K562 (cell line): Measurements from ENCODE around the gene APOM. TPM values are rescaled to one million over a fixed set of nuclear protein-coding genes. Genes with fewer than 3 reads are reported as not detected.
A peak's percentile ranks its signal among the peaks of the same experiment; 100 is the strongest.

ENCODE experiments used
- DIDO1 ChIP-seq: fragments of 450-650 bp; IDR thresholded peaks from 2 replicates; pipeline ENCODE4 v1.6.1; 2016; ENCODE audit warnings: low read depth, missing biosample characterization, missing genetic modification characterization
- EHMT2 ChIP-seq: fragments of 450-650 bp; IDR thresholded peaks from 2 replicates; pipeline ENCODE4 v1.6.1; 2018; ENCODE audit warnings: antibody characterized with exemption
- ELF4 ChIP-seq: fragments of 450-650 bp; formaldehyde crosslinking; IDR thresholded peaks from 2 replicates; pipeline ENCODE4 v1.4.0; 2022; ENCODE audit warnings: missing genetic modification characterization
- EZH2 ChIP-seq: IDR thresholded peaks from 2 replicates; pipeline ENCODE4 v1.6.1; 2012; ENCODE audit warnings: low read depth, mild to moderate bottlenecking, inconsistent platforms, low read length, borderline replicate concordance
- GABPB2 ChIP-seq: fragments of 250-450 bp; sonication (Bioruptor Pico); conservative IDR thresholded peaks from 2 replicates; pipeline ENCODE4 v1.5.1; 2021; ENCODE audit warnings: mild to moderate bottlenecking
- HDAC1 ChIP-seq, 2 experiments: fragments of 450-650 bp; IDR thresholded peaks; 2 replicates each; pipeline ENCODE4 v1.6.1; 2016 to 2017; ENCODE audit warnings: inconsistent platforms in 1 of 2, mild to moderate bottlenecking in 1 of 2, moderate library complexity in 1 of 2
- HDGF ChIP-seq: fragments of 450-650 bp; IDR thresholded peaks from 2 replicates; pipeline ENCODE4 v1.6.1; 2016
- JUN ChIP-seq, 2 experiments: sonication (generic) in 1 of 2; formaldehyde crosslinking in 1 of 2; IDR thresholded peaks; 2 replicates each; pipeline versions ENCODE4 v1.6.1 to v1.8.0; 2012 to 2022; ENCODE audit warnings: borderline replicate concordance in 2 of 2, mild to moderate bottlenecking in 2 of 2, improper control_type of control experiment in 1 of 2, low read depth in 1 of 2, low read length in 1 of 2, missing genetic modification reagents in 1 of 2
- MAZ ChIP-seq, 2 experiments: fragments of 450-650 bp in 1 of 2; sonication (generic) in 1 of 2; formaldehyde crosslinking; IDR thresholded peaks in 1 of 2; conservative IDR thresholded peaks in 1 of 2; 2 replicates each; pipeline versions ENCODE4 v1.4.0 to v1.5.0; 2020; ENCODE audit warnings: mild to moderate bottlenecking in 1 of 2, missing genetic modification reagents in 1 of 2
- RREB1 ChIP-seq: fragments of 250-450 bp; sonication (Bioruptor Pico); IDR thresholded peaks from 2 replicates; pipeline ENCODE4 v1.4.0; 2020
- SRSF7 ChIP-seq: fragments of 200-400 bp; formaldehyde crosslinking; optimal IDR thresholded peaks from 2 replicates; pipeline ENCODE3; 2017; ENCODE audit warnings: mild to moderate bottlenecking, low read depth, low read length
- SUPT5H ChIP-seq: fragments of 450-650 bp; IDR thresholded peaks from 2 replicates; pipeline ENCODE4 v1.6.1; 2016
- ZBTB33 ChIP-seq: sonication (generic); formaldehyde crosslinking; IDR thresholded peaks from 2 replicates; pipeline ENCODE4 v1.8.1; 2023; ENCODE audit warnings: mild to moderate bottlenecking, missing genetic modification reagents
- ZNF57 ChIP-seq: fragments of 450-650 bp; formaldehyde crosslinking; IDR thresholded peaks from 2 replicates; pipeline ENCODE4 v1.4.0; 2020; ENCODE audit warnings: mild to moderate bottlenecking, moderate library complexity
- polyA plus RNA-seq, 8 experiments: library from polyadenylated mRNA; depleted of rRNA in 4 of 8; stranded (reverse) in 5 of 8; unstranded in 3 of 8; fragments of >200 nt; fragmentation: Nextera tagmentation in 2 of 8; fragmentation: Illumina TruSeq in 1 of 8; extraction: Ambion mirVana in 2 of 8; extraction: Trizol in 1 of 8; gene quantifications; 2 replicates each; pipeline versions ENCODE4 v1.2.1 to v1.2.3, GENCODE V29; 2011 to 2014; ENCODE audit warnings: inconsistent platforms in 1 of 8, missing spikeins in 1 of 8
- total RNA-seq, 7 experiments: library from RNA; depleted of rRNA in 6 of 7; stranded (reverse); fragments of >200 nt in 6 of 7; fragmentation: Illumina TruSeq in 2 of 7; extraction: Trizol in 2 of 7; gene quantifications; 2 replicates each; pipeline versions ENCODE4 v1.2.1 to v1.2.3, GENCODE V29; 2011 to 2021; ENCODE audit warnings: low replicate concordance in 1 of 7
- TF ChIP-seq, protein P1 (sequence below), 2 experiments: fragments of 450-650 bp in 1 of 2; sonication (generic) in 1 of 2; formaldehyde crosslinking; conservative IDR thresholded peaks; 2 replicates each; pipeline versions ENCODE4 v1.4.0 to v1.8.1; 2020 to 2022; ENCODE audit warnings: mild to moderate bottlenecking in 1 of 2, missing genetic modification reagents in 1 of 2

The APOM gene
- total and polyA plus RNA-seq, 9 of the 15 experiments (the other 6 are each of a cell fraction or from before 2014, with no cell fraction given): 5.7 to 24.3 (median 10.4) TPM

- TF ChIP-seq RREB1 (CRISPR knock-in tag) (0 out of 2 replicates have a peak, but pooled peaks have one; percentile 62), GABPB2 (no peak), DIDO1 (tag) (no peak), EZH2 (no peak), SUPT5H (peak; percentile 17; the same call in 1 of the 2 replicates), ELF4 (CRISPR knock-in tag) (0 out of 2 replicates have a peak, but pooled peaks have one; percentile 32), SRSF7 (no peak), JUN (IDR thresholded peaks at IDR 0.05; ENCODE audit: borderline replicate concordance, low read depth, low read length) (no peak), JUN (CRISPR knock-in tag; IDR thresholded peaks at IDR 0.05; ENCODE audit: borderline replicate concordance) (no peak; the same call in 1 of the 2 replicates), ZBTB33 (CRISPR knock-in tag) (0 out of 2 replicates have a peak, but pooled peaks have one; percentile 2), HDGF (peak; percentile 90), EHMT2 (peak; percentile 12; the same call in 1 of the 2 replicates), HDAC1 (IDR thresholded peaks at IDR 0.05) (peak in 1 of 2 experiments; percentile 11; a peak in 1 of 4 replicates), MAZ (CRISPR knock-in tag; conservative IDR thresholded peaks at IDR 0.05 in 1 of 2, IDR thresholded peaks at IDR 0.05 in 1 of 2) (peak in 1 of 2 experiments; percentile 26; a peak in 1 of 4 replicates), ZNF57 (CRISPR knock-in tag) (peak; percentile 19; the same call in 1 of the 2 replicates)
- TF ChIP-seq, protein P1, sequence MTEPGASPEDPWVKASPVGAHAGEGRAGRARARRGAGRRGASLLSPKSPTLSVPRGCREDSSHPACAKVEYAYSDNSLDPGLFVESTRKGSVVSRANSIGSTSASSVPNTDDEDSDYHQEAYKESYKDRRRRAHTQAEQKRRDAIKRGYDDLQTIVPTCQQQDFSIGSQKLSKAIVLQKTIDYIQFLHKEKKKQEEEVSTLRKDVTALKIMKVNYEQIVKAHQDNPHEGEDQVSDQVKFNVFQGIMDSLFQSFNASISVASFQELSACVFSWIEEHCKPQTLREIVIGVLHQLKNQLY (CRISPR knock-in tag; conservative IDR thresholded peaks at IDR 0.05): 0 out of 4 replicates have a peak, but pooled peaks of 1 of the 2 experiments have one; percentile 18
Observed at GRCh38 chr6:31658983-31659648, 3.4 kb downstream of the APOM start (continued).
